ENCODE data around the gene SPRR1B. TPM values are rescaled to one million over a fixed set of nuclear protein-coding genes. Genes with fewer than 3 reads are reported as not detected.
"Not testable (repeated sequence)": the region's sequence is repeated elsewhere in the genome, so short reads cannot be mapped to it uniquely, and the experiment has no call there.

Gene SPRR1B
- 10 to 100 TPM in 1 of 12 donors, 1 to 10 TPM in 2, not detected in 9; 4.0 to 32.6 (median 8.2) TPM for polyA plus RNA-seq (ENCODE audit: insufficient read length in 12 of 12)
- long read RNA-seq, donor 1 = 0 reads
- long read RNA-seq, donor 2 = 0 reads
- long read RNA-seq, donor 3 = 0 reads
- long read RNA-seq, donor 4 = 0 reads
- long read RNA-seq, donor 5 = 0 reads
- long read RNA-seq, donor 6 = 0 reads
- long read RNA-seq, donor 7 = 0 reads
- long read RNA-seq, donor 8 = 0 reads
- long read RNA-seq, donor 9, partial matches to known transcripts = 0 of 2 reads
- long read RNA-seq, donor 9, other reads (novel, unspliced or antisense) = 0 of 2 reads
- long read RNA-seq, donor 10 = 0 reads
- long read RNA-seq, donor 11 = 0 reads

DNA sequence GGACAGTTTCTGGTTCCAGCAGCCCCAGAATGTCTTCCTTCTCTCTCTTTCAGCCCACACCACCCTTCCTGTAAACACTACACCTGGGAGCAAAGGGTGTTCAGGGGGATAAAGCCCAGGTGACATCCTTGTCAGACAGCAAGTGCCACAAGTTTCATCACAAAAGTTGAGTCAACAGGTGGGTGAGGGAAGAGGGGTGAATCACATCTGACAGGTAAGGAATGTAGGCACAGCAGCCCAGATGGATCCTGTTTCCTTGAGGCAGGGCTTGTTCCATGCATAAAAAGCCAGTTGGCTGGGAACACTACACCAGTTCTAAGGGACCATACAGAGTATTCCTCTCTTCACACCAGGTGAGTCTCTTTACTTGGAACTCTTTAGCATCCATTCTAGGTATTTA lies at the start of gene SPRR1B:
Gene SPRR1B (plus strand): TSS at position 309 of the 400 bp plus-strand sequence. CDS start 1,143 bp downstream, outside the sequence.
- no peak for DNase-seq

DNA sequence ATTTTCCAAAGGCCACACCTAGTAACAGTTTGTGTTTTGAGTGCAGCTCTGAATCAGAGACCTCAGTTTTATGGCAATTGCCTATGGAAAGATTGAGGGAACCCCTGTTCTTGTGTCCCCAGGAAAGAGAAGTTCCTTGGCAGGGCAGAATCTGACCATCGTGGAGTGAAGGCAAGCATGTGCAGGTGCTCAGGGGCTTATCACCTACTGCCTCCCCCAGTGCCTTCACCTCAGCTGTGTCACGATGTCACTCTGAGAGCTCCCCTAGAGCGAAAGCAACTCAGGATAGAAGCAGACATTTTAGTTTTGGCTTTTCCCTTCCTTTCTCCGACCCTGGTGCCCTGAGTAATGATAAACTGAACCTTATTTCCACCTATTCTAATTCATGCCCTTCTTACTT lies 48.9 kb upstream of the SPRR1B start:
- no peak for DNase-seq

DNA sequence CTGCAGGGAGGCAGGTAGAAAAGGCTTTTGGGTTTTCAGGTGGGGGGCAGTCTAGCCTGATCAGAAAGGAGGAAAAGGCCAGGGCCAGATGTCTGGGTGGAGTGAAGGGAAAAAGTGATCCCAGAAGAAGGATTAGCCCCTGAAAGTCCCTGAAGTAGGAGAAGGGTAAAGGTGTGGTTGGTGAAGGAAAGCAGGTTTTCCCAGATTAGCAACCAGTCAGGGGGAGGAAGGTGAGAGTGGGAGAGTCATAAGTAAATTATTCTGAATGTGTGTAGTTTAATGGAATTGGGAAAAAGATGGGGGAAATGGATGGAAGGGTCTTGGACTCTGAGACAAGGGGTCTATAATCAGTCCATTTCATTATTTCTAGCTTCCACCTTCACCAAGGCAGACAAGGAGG lies 47.8 kb upstream of the SPRR1B start:
- no peak for DNase-seq

GRCh38 chr1:152983743-152984142 lies 47.3 kb upstream of the SPRR1B start, which contains the start of gene SPRR1A:
TSS of gene SPRR1A (plus strand) at chr1:152984081. CDS start at chr1:152985231, 1,150 bp downstream.
- no peak for DNase-seq

GRCh38 chr1:152986578-152986977 lies 44.4 kb upstream of the SPRR1B start:
- no peak for DNase-seq

DNA sequence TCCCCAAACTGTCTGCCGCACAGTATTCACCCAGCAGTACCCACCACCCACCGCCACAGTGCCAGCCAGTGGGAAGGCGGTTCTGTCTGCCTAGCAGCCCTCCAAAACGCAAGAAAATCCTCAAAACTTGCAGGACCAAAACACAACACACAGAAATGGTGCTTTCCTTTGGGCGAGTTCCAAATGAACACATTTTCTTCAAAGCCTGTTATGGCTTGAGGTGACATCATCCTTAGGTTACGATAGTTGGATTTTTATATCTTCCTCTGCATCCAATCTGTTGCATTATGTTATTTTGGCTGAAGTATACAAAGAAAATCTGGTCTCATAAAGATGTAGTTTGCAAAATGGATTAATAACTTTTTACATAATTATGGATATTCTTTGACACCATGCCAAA lies 37.8 kb upstream of the SPRR1B start:
- DNase-seq = no peak

DNA sequence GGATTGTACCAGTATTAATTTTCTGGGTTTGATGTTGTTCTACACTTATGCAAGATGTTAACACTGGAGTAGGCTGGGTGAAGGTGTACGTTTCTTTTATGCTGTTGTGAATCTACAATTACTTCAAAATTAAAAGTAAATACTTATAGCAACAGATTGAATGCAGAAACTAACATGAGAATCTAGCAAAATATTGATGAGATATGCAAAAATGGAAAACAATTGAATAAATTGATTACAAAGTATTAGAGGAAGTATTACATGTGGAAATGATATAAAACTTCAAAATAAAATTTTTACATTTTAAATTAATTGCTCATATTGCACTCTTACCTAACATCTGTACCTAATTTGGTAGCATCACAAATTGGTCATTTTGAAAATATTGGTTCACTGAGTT lies 35.2 kb upstream of the SPRR1B start:
- no peak for DNase-seq

DNA sequence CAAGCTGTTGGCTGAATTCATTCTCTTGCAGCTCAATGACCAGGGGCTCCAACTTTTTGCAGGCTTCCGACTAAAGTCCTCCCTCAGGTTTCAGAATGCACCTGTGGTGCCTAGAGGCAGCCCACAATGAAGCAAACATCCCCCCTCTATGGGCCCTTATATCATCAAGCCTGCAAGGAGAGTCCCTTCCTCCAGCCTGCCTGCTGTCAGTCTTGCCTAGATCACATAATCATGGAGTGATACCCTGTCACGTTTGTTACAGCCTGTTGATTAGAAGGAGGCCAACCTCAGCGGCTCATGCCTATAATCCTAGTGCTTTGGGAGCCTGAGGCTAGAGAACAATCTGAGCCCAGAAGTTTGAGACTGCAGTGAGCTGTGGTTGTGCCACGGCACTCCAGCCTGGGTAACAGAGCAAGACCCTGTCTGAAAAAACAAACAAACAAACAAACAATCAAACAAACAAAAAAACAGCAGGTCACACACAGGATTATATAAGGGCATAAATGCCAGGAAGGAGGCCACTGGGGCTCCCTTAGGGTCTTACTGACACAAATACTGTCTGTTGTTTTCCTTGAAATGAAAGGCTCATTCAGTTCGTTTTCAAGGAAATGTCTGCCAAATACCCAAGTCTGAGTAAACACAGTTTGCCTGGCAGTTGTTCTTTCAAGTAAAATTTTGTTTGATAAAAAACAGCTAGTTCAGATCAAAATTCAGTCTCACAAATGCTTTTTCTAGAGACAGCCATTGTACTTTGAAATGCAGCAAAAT lies 34.2 kb upstream of the SPRR1B start:
- DNase-seq = no peak

- no peak for DNase-seq
Observed at GRCh38 chr1:152997901-152998300, 33.1 kb upstream of the SPRR1B start.

GRCh38 chr1:152998476-152998875 lies 32.5 kb upstream of the SPRR1B start:
- DNase-seq = no peak

- DNase-seq = no peak
Observed at GRCh38 chr1:152999818-153000217, 31.2 kb upstream of the SPRR1B start.

DNA sequence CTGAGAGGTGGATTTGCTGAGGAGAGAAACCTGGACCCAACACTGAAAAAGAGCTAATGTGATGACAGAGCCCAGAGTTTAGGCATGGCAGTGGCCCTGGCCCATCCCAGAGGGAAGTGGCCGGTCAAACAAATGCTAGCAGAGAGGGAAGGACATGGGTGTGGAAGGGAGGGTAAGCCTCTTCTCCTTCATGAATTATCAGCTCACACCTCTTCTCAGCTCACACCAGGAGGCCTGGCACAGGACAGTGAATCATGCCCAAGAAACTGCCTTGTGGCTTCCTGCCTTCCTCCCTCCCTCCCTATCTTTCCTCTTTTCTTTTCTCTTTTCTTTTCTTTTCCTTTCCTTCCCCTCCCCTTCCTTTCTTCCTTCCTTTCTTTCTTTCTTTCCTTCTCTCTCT lies 30.7 kb upstream of the SPRR1B start:
- DNase-seq = no peak

GRCh38 chr1:153001382-153001781 lies 29.6 kb upstream of the SPRR1B start, which contains the start of gene SPRR3:
TSS of gene SPRR3 (plus strand) at chr1:153001749. CDS start at chr1:153003021, 1,272 bp downstream.
- no peak for DNase-seq

DNA sequence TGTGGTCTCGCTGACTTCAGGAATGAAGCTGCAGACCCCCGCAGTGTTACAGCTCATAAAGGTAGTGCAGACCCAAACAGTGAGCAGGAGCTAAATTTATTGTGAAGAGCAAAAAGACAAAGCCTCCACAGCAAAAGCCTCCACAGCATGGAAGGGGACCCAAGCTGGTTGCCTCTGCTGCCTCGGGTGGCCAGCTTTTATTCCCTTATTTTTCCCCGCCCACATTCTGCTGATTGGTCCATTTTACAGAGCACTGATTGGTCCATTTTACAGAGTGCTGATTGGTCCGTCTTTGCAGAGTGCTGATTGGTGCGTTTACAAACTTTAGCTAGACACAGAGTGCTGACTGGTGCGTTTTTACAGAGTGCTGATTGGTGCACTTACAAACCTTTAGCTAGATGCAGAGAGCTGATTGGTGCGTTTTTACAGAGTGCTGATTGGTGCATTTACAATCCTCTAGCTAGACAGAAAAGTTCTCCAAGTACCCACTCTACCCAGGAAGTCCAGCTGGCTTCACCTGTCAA lies 19.7 kb upstream of the SPRR1B start:
- DNase-seq = not testable (repeated sequence)

- DNase-seq = not testable (repeated sequence)
Observed at GRCh38 chr1:153021829-153022228, 9.2 kb upstream of the SPRR1B start.

- DNase-seq = not testable (repeated sequence)
Observed at GRCh38 chr1:153022340-153022739, 8.7 kb upstream of the SPRR1B start.

- no peak for DNase-seq
Observed at GRCh38 chr1:153023109-153023508, 7.9 kb upstream of the SPRR1B start.

DNA sequence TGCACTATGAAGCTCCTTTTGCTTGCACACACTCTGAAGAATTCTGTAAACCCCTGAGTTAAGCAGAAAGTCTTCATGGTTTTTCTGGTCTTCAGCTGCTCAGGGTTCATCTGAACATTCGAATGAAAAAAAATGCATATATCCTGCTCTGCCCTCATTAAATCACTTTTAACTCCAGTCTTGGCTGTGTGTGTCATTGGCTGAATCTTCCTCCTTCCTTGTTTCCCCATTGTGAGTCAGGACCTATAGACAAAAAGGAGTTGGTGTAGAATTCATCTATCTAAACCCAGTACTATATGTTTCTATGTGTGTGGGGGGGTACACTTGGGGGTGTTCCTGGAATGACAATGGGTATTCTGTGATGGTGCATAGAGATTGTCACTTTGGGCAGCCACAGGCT lies 6.6 kb upstream of the SPRR1B start:
- DNase-seq = no peak

GRCh38 chr1:153025797-153026196 lies 5.2 kb upstream of the SPRR1B start:
- DNase-seq = no peak

DNA sequence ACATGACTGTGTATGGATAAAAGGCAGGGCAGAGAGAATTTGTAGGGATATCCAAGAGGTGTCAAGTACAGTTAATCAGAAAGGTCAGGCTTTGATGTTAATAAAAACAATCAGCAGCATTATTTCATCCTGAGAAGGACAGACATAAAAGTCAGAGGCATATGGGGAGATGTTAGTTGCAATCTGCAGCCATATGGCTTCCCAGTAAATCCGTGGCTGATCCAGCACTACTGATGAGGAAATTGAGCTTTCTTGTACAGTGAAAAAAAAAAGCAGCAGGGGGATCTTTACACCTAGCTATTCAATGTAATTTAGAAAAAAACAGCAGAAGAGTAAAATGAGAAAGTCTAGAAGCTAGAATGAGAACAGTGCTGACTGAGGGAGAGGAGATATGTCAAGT lies 2.2 kb upstream of the SPRR1B start:
- DNase-seq = no peak

- DNase-seq = no peak
Observed at GRCh38 chr1:153032073-153032472, 1.1 kb downstream of the SPRR1B start.

DNA sequence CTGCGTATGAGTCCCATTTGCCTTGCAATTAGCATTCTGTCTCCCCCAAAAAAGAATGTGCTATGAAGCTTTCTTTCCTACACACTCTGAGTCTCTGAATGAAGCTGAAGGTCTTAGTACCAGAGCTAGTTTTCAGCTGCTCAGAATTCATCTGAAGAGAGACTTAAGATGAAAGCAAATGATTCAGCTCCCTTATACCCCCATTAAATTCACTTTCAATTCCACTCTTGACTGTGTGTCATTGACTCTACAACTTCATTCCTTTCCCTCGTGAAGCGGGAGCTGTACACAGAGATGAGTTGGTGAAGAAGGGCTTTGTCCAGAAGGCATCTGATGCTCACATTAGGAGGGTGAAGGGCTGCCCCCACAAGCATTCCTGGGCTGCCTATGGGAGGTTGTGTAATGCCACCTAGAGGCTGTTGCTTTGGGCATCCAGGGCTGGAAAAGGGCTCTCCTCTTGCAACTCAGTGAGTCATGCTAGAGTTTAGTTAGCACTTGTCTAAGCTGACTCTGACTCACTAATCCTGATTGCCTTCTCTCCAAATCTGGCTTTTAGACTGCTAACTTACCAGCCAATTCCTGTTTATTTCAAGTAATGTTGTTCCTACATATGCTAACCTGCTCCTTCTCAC lies 1.8 kb downstream of the SPRR1B start:
- no peak for DNase-seq

All from muscle of arm (tissue), 14 donors.